Muscle of back (tissue), 13 donors: ENCODE data around the gene TIMM21. TPM values are rescaled to one million over a fixed set of nuclear protein-coding genes. Genes with fewer than 3 reads are reported as not detected.

Source experiments
- DNase-seq, 3 donors: peaks; one replicate each; pipeline versions ENCODE4 v3.0.0 to v3.0.0-alpha.2; 2013
- long read RNA-seq, 9 donors: transcript quantifications; one replicate each; lab custom pipeline, GENCODE V29; 2026
- polyA plus RNA-seq, 10 donors: library from polyadenylated mRNA; unstranded; fragments of 120-200 nt; gene quantifications; one replicate each; pipeline ENCODE4 v1.2.1, GENCODE V29; 2013; ENCODE audit not compliant: insufficient read length in 10 of 10

Gene TIMM21, protein sequence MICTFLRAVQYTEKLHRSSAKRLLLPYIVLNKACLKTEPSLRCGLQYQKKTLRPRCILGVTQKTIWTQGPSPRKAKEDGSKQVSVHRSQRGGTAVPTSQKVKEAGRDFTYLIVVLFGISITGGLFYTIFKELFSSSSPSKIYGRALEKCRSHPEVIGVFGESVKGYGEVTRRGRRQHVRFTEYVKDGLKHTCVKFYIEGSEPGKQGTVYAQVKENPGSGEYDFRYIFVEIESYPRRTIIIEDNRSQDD
- polyA plus RNA-seq: 10 to 100 TPM; 43.3 to 54.9 (median 47.5) TPM
- long read RNA-seq, donor 1, transcript TIMM21-201 (6 exons, 3,095 nt): major isoform, 11 of 13 reads
- long read RNA-seq, donor 1, partial matches to known transcripts: 0 of 13 reads
- long read RNA-seq, donor 1, other reads (novel, unspliced or antisense): 0 of 13 reads
- long read RNA-seq, donor 2, transcript TIMM21-201 (6 exons, 3,095 nt): major isoform, 12 of 15 reads
- long read RNA-seq, donor 2, partial matches to known transcripts: 0 of 15 reads
- long read RNA-seq, donor 2, other reads (novel, unspliced or antisense): 0 of 15 reads
- long read RNA-seq, donor 3: 0 reads
- long read RNA-seq, donor 4, transcript TIMM21-201 (6 exons, 3,095 nt): major isoform, 8 of 8 reads
- long read RNA-seq, donor 4, partial matches to known transcripts: 0 of 8 reads
- long read RNA-seq, donor 4, other reads (novel, unspliced or antisense): 0 of 8 reads
- long read RNA-seq, donor 5, transcript TIMM21-201 (6 exons, 3,095 nt): major isoform, 14 of 21 reads
- long read RNA-seq, donor 5, transcript TIMM21-205 (3 exons, 579 nt): minor isoform, 5 of 21 reads
- long read RNA-seq, donor 5, partial matches to known transcripts: 0 of 21 reads
- long read RNA-seq, donor 5, other reads (novel, unspliced or antisense): 0 of 21 reads
- long read RNA-seq, donor 6, transcript TIMM21-201 (6 exons, 3,095 nt): major isoform, 13 of 15 reads
- long read RNA-seq, donor 6, partial matches to known transcripts: 0 of 15 reads
- long read RNA-seq, donor 6, other reads (novel, unspliced or antisense): 0 of 15 reads
- long read RNA-seq, donor 7, transcript TIMM21-201 (6 exons, 3,095 nt): major isoform, 9 of 11 reads
- long read RNA-seq, donor 7, partial matches to known transcripts: 0 of 11 reads
- long read RNA-seq, donor 7, other reads (novel, unspliced or antisense): 0 of 11 reads
- long read RNA-seq, donor 8, transcript TIMM21-201 (6 exons, 3,095 nt): major isoform, 8 of 10 reads
- long read RNA-seq, donor 8, partial matches to known transcripts: 0 of 10 reads
- long read RNA-seq, donor 8, other reads (novel, unspliced or antisense): 0 of 10 reads
- long read RNA-seq, donor 9, partial matches to known transcripts: 0 of 1 reads
- long read RNA-seq, donor 9, other reads (novel, unspliced or antisense): 0 of 1 reads

DNA sequence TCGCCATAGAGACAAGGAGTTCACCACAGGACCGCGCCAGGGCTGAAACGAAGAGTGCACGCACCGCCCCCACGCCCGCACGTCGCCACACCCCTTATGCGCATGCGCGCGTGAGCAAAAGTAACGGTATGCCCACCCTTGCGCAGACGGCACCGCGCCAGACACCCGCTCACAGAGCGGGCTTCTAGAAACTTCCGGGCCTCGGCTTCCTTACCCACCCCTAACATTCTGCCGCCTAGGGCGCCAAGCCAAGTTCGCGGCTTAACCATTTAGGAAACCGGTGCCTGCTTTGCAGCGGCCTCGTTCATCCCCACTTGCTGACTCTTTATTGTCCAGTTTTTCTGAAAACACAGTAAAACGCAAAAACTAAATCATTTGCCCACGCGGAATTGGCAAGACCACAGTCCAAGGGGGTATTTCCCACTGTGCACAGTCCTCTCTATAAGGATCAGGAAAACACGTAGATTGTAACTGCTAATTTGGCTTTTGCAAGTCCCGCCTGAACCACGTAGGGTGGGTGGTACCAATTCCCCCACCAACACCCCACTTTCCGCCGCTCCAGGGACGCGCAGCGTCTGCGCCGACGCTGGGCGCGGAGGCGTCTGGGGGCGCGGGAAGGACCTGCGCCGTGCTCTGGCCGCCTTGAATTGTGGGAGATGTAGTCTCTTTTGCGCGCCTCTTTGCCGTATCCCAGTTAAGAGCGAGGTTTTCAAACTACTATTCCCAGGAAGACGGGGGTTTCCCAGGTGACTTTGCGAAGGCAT, at the start of gene TIMM21, which contains the start of gene FBXO15:
TSS of gene TIMM21 (plus strand) at position 745 of the 764 bp plus-strand sequence. CDS start 286 bp downstream, outside the sequence.
TSS of gene FBXO15 (minus strand) at position 56 of the 764 bp plus-strand sequence. CDS start at position 7, 49 bp downstream.
- peak; percentile 98 to 99 (median 98) for DNase-seq

DNA sequence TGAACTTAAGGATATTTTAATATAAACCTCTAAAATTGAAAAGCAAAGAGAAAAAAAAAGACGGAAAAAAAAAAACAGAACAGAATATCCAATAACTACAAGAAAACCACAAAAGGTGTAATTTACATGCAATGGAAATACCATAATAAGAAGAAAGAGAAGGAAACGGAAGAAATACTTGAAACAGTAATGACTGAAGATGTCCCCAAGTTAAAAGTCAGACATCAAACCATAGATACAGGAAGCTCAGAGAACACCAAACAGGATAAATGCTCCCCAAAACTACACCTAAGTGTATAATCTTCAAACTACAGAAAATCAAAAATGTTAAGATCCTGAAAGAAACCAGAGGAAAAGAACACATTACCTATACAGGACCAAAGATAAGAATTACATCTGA, 39.9 kb upstream of the TIMM21 start:
- no peak for DNase-seq

DNA sequence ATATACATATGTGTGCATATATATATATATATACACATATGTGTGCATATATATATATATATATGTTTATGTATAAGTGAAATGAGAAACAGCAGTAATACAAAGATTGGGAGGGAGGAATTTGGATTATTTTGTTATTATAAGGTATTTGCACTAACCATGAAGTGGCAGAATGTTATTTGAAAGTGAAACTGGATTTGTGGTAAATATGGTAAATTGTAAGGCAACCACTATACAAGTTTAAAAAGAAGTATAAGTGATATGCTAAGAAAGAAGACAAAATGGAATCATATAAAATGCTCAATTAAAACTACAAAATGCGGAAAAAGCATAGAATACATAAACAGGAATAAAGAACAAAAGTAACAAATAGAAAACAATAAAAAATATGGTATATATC, 38.2 kb upstream of the TIMM21 start:
- DNase-seq: no peak

DNA sequence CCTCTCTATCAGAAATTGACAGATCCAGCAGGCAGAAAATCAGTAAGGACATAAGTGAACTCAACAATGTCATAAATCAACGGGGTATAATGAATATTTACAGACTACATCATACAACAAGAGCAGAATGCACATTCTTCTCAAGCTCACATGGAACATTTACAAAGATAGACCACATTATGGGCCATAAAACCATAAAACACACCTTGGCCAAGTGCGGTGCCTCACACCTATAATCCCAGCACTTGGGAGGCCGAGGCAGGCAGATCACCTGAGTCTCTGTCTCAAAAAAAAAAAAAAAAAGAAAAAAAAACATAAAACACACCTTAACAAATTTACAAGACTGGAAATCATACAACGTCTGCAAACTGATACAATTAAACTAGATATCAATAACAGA, 37.3 kb upstream of the TIMM21 start:
- no peak for DNase-seq

DNA sequence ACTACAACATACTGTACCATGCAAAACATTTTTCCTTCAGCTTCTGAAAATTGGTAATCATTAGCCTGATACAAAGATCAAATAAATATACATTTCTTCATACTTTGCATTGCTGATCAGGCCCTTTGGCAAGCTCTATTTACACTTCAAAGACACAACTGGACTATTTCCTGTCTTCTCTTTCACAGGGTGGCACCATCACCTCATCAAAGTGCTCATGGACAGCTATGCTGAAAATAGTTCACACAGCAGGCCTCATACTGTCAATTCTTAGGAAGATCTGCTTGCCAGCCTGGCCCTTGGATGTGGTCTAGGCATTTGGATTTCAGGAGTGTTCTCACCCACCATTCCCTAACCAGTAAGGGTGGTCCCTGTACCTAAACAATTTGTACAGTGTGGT, 34.6 kb upstream of the TIMM21 start:
- no peak for DNase-seq

DNA sequence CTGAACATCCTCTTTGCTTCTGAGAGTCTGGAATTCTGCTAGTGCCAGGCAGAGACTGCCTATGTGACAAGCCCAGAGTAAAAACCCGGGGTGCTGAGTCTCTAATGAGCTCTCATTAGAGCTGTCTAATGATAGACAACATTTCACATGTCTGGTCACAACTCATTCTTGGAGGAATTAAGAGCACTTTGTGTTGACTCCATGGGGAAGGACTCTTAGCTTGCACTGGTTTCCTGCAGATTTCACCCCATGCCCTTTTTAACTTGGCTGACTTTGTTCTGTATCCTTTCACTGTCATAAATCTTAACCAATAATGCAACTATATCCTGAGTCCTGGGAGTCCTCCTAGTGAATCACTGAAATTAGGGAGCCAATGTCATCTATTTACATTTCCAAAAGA, 34.2 kb upstream of the TIMM21 start:
- no peak for DNase-seq

DNA sequence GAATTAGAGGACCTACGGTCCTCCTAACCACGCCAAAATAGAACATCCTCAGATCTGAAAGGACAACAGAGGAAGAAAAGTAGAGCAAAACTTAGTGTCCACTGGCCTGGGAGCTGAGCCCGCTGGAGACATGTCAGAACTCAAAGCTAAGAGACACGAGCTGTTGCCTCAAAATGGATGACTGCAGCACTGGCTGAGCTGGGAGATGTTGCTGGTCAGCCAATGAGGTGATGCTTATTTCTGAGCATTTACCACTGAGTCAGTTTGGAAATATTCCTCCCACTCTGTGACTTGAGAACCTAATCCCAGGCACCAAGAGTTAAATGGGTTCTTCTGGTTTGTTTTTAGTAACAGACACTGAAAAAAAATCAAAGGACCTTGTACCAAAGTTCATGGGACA, 33.3 kb upstream of the TIMM21 start:
- peak in 1 of 3 donors; percentile 7 for DNase-seq

DNA sequence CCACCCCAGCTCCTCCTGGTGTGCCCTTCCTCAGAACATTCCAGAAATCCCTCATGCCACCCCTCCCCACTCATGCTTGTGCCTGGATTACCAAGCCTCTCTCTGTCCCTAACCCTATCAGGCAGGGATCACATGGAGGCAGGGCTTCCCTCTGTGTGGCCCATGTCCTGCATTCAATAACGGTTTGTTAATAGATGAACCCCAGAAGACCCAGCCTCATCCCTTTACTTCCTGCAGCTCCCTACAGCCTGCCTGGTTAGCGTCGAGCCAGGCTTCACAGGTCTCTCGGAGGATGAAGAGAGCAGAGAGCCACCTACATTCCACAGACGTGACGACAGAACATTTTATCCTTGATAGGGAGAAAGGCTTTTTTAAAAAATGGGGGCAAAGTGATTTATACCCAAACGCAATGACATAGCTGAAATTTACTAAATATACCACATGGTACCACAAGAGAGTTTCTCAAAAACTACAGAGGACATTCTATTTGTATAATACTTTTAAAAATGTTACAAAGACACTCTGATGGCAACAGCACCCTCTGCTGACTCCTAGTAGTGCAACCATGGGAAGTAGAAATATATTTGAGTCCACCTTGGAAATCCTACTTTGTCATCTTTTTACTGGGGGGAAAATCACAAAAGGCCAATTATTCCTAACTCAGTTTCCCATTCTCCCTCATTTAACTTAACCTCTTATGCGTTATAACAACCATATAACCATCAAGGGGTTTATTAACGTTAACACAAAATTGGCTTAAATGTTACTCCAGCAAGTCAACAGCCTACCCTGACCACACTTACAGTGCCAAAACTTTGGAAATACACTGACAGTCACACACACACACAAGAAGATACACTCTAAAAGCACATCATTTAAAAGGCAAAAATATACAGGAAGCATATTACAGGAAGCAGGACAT, 31.4 kb upstream of the TIMM21 start:
- peak; percentile 16 to 37 (median 18) for DNase-seq

DNA sequence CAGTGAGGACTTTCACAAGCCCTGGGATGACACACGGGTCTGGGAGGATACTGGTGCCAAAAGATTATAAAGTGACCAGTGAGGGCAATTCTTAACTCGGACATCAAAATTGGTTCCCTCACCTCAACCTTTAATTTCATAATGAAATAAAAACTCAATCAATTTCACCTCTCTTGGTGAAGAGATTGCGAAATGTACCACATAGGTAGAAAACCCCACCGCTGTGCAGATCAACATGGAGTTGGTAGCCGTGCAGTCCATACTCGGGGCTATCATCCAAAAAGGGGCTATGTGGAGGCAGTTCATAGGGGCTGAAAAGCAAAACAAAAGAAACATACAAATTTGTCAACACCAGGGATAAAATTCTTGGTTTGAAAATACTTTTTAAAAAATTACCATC, 25.1 kb upstream of the TIMM21 start:
- no peak for DNase-seq

DNA sequence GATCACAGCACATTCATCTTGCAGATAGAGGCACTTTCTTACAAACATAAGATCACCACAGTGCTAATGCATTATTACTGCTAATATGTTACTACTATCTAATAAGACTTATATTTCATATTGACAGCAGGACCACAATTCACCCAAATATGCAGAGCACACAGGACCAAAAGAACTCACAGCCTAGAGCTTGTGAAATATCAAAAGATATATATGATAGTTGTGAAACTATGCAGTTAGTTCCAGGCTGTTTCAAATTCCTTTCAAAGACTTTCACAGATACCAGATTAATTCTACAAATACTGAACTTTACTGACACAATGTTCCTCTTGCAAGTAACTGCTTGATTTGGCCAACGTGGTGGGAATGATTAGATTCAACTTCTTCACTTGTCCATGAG, 23.7 kb upstream of the TIMM21 start:
- DNase-seq: no peak

DNA sequence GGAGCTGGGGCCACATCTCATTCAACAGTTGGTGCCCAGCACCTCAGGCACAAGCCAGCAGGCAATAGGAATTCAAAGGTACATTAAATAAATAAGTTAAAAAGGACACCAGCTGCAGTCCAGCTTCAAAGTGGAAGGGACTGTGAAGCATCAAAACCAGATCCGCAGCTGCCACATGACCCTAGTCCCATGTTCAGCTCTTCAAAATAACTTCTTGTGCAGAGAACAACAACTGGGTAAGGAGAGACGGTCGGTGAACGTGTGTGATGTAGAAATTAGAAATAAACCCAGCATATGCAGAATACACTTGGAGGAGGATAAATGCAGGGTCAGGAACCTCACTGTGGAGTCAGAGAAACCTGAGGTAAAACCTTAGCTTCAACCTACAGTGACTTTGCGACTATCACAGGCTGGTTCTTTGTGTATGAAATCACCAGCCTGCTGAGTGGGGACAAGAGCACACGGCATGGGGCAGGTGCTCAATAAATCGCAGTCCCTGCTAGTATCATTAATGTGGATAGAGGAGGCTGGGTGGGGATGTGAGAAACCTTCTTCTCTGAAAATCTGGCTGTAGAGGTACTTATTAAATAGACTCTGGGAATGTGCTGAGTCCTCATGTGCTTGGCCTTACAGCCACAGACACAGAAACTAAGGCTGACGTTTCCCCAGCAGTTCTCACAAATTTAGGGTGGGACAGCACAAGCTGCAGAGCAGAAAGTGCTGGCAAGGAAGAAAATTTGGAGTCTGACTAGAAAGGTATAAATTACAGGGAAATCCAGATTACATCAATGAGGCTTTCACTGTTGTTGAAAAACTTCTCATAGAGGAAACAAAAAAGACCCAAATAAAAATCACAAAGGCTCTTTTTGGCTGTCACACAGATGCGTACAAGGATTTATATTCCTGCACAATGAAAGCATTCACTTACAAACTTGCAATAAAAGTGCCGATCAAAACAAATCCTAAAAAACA, 21.4 kb upstream of the TIMM21 start:
- DNase-seq: no peak

DNA sequence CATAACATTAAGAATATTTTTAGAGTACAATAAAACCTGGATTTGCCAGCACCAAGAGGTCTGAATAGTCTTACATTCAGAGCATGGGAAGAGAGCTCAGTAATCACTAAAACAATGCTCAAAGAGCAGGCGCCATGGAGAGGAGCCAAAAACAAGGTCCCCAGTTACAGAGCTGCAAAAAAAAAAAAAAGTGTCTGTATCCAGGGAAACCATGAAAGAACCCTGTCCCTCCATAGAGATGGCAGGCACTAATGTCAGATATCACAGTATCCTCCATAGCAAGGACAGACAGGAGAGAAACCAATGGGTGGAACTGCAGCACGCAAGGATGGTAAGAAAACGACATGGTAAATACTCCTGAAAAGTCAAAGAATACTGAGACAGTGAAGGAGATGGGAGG, 20.2 kb upstream of the TIMM21 start:
- no peak for DNase-seq

DNA sequence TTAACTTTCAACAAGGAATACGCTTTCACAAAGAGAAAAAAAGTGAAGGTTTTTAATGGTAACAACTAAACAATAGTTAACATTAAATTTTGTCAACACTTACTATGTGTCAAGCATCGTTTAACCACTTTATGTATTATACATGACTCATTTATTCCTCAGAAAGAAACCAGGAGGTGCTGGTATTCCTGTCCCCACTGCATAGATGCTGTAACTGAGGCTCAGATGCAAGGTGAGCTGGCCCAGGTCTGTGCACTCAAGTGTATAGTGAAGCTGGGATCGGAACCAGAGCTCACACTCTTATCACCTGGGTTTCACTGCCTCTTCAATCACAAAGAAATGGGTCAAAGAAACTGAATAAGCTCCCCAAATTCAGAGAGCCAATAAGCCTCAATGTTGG, 17.2 kb upstream of the TIMM21 start:
- no peak for DNase-seq

DNA sequence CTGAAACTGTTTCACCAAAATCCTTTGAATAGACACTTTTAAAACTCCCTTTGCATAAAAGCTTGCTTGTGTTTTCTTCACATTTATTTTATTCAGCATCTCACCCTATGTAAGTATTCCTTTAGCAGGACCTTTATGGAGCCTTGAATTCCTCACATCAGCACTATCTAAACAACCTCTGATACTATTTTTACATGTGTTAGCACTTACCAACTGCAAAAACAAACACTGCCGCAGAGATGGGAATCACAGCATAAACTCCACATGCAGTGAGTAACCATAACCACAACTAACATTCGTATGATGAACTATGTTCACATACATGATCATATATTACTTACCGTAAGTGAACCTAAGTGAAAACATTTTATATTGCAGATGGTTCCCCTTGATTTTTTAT, 16.1 kb upstream of the TIMM21 start:
- no peak for DNase-seq

DNA sequence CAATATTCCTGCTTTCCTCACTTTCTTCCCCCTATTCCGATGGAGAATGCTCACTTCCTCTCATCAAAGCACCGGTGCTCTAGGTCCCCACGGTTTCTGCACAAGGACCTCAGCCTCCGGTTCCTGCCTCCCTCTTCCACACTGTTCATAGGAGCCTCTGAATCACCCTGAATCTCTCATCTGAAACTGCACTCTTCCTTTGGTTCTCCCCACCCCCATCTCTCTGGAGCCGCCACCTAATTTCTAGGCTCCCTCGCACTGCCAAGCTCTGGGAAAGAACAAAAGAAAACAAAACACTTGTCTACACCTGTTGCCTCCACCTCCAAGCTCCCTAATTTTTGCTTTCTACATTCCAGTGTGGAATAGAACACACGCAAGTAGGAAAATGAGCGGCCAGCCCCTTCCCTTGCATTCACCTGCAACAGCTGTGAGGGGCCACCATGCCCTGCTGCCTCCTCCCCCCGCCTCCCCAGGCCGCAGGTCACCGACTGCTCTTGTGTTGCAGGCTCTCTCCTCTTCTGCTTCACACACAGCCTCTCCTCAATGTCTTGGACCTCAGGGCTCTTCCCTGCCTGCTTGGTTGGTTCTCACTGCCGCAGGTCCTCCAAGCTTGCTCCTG, 10.3 kb upstream of the TIMM21 start:
- DNase-seq: no peak

DNA sequence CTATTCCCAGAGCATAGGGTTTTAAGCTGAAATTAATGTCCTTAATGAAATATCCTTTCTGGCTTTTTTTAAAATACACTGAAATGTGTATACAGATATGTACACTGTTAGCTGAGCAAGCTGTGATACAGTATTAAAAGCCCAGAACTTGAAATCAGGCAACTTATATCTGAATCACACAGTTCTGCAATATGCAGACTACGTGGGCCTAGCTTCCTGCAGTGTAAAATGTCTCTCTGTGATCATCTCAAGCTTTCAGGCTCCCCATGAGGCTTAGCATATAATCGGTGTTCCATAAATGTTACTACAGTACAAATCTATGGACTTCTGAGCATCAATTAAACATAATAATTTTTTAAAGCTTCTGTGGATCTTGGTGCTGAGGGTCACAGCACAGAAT, 8.9 kb upstream of the TIMM21 start:
- no peak for DNase-seq

DNA sequence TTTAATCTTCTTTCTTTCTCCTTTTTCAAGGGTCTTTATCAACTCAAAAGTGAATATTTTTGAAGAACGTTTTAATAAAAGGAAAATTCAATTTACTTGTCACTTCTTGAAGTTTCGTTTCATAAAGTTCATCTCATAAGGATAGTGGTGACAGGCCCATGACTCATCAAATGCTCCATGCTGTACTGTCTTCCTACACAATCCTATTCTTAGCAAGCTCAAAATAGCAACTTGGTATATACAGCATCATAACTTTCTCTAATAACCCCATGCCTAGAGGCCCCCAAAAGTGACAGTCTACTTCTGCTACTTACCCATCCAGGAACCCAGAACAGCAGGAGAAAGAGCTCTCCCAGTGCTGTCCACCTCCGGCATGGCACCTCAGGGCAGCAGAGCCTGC, 8.4 kb upstream of the TIMM21 start:
- peak in 1 of 3 donors; percentile 41 for DNase-seq

DNA sequence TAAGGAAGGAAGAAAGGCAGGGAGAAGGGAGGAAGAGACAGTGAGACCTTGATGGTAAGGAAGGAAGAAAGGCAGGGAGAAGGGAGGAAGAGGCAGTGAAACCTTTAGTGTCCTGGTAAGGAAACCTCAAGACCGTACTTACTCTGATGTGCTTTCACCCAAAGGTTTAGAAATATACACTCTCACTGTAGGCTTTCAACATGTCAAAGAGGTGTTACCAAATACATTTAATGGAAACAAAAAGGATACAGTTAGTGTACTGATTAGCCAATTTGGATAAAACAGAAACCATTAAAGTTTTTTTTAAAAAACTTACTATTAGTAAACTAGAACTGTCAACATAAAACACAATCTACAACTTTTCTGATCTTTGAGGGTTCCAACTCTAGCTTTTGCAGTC, 7.7 kb upstream of the TIMM21 start:
- no peak for DNase-seq
